HG03469 (cell line): ENCODE results near the gene POLR1H.

ENCODE experiments used
- ATAC-seq: cut with Tn5 transposase; IDR thresholded peaks from one replicate; pipeline ENCODE4 v1.9.1; 2021; ENCODE audit warnings: mild to moderate bottlenecking, moderate library complexity, moderate number of reproducible peaks; ENCODE audit not compliant: unreplicated experiment

Gene POLR1H

DNA sequence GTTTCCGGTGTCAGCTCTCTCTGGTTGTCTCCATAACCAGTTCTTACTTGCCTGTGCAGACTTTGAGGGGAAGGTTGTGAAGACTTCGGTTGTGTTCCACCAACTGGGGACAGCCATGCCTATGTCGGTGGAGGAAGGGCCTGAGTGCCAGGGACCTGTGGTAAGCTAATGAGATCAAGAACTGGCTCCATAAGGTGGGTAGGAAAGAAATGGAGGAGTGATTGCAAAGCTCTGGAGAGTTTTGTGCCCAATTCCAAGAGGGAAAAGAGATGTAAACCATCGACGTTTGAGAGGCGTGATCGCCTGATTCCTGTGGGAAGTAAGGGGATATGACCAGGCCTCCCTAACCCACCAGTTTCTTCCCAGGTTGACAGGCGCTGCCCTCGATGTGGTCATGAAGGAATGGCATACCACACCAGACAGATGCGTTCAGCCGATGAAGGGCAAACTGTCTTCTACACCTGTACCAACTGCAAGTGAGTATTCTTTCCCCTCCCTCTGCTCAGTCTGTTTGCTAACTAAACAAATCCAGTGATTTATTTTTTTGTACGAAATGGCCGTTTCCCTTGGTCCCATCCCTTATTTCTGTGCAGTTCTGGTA, 893 bp downstream of the POLR1H start:
- no peak for ATAC-seq

DNA sequence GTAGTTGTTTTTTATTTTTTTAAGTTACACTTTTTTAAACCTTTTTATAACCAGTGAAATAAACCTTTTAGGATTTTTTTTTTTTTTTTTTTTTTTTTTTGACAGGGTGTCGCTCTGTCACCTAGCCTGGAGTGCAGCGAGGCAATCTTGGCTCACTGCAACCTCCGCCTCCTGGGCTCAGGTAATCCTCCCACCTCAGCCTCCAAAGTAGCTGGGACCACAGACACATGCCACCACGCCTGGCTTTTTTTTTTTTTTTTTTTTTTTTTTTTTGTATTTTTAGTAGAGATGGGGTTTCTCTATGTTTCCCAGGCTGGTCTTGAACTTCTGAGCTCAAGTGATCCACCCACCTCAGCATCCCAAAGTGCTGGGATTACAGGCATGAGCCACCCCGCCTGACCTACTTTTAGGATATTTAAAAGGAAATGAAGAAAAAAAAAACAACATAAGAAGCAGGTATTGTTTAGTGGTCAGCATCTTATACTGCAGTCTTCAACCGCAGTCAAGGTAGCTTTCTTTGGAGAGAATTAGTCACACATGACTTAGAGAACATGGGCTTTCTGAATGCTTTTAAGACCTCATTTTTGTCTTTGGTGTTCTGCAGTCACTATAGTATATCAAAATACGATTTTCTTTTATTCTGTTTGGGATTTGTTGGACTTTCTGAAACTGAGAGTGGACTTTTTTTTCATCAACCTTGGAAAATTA, 1.6 kb downstream of the POLR1H start:
- ATAC-seq = no peak

DNA sequence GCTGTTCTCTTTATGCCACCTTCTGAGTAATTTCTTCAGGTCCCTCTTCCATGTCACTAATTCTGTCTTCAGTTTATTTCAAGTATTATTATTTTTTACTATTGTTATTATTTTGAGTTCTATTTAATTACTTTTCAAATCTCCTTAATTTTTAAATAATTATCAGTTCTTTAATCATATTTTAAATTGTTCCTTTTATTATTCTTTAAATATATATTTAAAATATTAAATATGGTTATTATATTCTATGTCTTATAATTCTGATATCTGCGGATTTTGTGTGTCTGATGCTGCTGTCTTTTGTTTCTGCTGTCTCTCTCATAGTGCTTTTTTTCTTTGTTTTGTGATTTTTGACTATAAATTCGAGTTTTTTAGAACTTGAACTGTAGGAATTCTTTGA, 2.2 kb downstream of the POLR1H start:
- no peak for ATAC-seq

DNA sequence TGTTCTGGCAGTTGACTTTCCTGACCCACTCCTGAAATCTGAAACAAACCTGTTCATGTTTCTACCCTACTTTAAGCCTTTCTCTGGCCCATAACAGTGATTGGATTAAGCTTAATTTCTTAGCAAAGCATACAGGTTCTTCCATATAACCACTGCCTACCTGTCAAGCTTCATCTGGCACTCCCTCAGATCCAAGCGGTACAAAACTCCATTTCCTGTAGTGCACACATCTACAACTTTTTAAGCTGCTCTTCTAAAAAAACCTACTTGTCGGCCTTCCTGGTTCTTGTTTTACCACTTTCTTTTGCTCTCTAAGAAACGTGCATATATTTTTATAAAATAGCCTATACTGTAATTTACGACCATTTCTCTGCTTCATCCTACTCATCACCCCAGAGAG, 5.0 kb downstream of the POLR1H start:
- no peak for ATAC-seq

DNA sequence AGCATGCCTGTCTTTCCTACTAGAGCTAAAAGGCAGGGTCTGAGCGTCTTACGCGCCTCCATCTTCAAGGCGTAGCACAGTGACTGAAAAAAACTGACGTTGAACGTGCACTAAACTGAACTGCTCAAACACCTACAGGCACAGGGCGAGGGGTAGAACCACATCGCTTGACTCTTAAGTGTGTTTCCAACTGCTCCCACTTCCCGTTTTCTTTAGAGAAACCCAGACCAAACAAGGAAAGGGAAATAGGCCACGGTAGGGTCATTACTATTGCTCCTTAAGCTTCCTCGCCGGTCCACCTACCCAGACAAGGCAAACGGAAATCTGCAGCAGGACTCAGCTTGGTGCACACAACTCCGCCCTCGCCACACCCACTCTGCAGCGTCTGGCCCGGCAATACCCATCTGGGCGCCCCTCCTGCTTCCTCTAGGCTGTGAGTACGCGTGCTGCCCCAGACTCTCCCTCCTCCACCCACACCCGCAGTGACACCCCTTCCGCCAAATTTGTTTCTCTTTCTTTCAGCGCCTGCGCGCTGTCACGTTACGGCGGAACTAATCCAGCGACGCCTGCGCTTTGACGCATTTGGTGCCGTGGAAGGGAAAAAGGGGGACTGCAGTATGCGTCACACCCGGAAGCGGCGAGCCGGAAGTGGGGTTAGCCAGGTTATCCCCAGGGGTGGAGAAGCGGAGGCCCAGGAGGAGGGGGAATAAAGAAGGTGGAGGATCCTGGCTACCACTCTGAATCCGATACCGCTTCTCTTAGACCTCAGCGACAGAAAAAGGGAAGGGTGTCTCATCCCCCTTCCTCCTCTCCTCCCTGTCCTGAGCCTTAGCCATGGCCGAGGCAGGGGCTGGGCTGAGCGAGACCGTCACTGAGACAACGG, 5.8 kb downstream of the POLR1H start, which contains the start of gene PPP1R11:
Gene PPP1R11 (plus strand): TSS at position 622 of the 883 bp plus-strand sequence. CDS start 213 bp downstream, at position 835.
- peak; percentile 67 for ATAC-seq

DNA sequence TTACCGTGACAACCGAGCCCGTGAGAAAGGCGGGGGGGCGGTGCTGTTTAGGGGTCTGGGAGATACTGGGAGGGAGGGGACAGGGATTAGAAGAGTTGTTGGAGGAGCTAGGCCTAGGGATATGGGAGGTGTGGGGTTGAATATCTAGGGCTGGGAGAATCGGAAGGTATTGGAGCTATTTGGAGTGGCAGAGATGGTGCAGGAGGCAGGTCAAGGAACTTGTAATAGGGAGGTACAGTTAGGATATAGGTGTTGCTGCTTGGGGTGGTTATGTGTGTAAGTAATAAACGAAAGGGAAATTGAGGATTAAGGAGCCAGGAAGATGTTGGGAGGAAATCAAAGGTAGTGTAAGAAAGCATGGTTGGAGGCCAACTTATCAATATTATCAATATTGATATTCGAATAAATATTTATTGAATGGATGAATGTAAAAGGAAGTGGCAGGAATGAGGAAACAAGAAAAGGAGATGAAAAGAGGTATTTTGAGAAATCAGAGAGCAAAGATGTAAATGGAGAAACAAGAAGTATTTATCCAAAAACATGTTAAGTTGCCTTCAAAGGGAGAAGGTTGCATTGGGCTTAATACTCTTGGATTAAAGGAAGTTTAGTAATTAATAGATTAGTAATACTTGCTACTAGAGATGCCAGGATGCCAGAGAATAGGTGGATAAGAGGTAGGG, 6.5 kb downstream of the POLR1H start:
- ATAC-seq = no peak

DNA sequence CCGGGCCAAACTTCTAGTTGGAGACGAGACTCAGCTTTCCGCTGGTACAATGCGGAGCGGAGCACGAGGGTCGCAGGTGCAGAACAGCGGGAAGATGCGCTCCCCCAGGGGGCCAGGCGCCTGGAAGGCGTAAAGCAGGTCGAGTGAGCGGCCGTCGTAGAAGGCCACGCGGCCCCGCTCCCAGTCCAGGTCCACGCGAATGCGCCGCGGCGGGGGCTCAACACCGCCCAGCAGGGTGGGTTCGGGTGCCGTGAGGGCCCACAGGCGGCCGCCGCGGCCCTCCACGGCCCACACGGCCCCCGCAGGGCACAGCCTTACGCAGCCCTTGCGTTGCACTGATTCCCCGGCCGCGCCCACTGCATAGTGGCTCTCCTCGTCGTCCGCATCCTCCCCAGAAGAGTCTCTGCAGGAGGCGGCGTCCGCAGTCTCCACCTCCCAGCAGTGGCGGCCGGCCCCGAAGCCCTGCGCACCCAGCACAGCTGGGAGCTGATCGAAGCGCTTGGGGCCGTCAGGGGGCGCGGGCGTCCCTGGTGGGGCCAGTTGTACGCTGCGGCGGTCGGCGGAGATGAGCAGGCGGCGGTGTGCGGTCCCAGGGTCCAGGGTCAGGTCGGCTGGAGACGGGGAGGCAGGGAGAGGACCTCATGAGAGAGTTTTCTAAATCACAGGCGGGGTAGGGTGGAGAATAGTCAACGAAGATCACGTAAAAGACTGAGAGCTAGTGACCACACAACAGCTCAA, 10.2 kb downstream of the POLR1H start:
- ATAC-seq = no peak

DNA sequence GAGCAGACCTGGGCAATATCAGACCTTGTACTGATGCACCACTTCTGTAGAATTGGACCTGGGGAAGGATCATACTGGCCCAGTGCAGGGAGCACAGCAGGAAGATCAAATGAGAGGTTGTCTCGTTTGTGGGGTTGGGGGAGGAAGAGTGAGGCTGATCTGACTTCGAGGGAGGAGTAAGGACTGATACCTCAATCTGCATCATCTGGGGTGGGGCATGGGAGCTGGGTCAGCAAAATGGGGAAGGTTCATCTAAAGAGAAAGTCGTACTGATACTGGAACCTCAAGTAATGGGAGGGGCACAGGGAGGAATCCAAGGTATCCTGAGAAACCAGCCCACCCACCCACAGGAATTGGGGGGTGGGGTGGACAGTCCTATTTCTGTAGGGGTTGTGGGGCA, 10.8 kb downstream of the POLR1H start:
- no peak for ATAC-seq

DNA sequence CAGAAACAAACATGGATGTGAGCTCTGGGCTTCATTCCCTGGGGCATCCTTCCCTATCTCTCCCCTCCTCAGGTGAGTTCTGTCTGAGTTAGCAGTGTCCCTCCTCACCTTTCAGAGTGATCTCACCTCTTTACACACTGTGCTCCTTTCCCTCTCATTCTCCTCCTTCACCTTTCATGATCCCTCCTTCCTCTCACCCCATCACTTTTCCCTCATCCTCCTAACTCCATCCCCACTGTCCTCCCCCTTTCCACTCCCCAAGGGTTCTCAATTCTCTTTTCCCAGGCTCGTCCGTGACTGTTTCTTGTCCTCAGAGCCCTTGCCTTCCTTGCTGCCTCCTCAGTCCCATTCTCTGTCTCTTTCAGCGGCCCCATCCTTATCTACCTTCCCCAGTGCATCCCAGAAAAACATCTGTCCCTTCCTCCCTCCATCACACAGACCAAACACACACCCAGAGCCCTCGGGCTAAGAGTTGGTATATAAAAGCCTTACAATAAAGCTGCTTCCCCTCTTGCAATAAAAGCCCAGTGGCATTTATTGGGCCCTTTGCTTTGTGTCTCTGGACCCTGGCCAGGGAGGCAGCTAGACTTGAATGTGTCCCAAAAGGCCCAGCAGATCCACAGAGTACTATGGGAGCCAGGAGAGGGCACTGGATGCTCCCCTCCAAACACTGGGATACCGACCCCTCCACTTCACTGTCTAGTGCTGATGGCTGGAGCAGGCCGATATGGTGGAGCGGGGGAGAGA, 12.6 kb downstream of the POLR1H start:
- no peak for ATAC-seq

DNA sequence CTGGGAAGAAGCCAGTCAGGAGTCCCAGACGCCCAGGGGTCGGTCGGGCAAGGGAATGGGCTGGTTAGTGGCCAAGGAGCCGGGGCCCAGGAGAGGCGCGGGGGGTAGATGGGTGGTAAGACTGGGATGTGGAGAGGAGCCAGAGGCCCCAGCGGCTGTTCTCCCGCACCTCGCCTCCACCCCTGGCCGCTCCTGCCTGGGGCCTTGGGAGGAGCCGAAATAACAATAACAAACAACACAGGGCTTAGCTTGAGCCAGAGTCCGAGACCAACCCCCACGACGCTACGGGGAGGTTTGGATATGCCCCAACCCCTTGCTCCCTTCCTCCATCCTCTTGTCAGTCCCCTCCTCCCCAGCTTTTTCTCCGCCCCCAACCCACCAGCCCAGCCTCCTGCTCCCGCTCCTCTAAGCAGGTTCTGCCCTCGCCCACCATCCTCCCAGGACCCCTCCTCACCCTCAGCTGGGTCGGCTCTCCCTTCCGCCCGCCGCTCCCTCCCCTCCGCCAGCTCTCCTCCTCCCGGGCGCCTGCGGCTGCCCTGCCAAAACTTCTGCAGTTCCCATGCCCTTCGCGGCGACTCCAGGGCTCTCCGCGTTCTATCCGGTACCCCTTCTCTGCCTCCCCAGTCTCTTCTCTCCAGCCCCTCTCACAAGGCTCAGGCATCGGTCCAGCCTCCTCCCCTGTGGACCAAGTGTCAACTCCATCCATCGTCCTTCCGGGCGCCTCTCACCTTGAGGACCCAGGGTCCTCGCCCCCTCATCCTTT, 13.4 kb downstream of the POLR1H start:
- no peak for ATAC-seq

DNA sequence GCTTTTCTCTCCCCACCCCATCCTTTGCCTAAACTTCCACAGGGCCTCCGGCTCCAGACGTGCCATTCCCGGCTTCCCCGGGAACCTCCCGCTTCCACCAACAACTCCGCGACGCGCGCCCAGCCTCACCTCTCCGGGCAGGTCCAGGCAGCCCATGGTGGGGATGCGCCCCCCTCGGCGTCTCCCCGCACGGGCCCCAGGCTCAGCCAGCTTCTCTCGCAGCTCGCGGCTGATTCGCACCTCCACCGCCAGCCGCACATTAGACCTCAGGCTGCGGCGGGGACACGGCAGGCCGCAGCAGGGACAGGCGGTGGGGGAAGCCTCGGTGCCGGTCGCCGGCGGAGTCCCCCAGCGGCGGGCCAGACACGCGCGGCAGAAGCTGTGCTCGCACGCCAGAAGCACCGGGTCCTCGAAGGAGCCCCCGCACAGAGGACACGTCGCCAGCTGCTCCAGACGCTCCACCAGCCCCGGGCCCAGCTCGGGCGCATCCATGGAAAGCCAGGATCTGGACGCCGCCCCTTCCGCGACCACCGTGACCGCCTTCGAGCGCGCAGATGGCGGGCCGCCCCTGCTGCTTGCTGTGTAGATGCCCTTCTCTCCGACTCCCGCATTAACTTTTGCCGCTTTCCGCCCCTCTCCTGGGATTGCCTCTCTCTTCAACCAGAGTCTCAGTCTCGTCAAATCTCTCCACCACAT, 14.2 kb downstream of the POLR1H start, which contains the start of gene RNF39:
Gene RNF39 (minus strand): TSS at position 676 of the 696 bp plus-strand sequence. CDS start 184 bp downstream, at position 492.
- no peak for ATAC-seq

DNA sequence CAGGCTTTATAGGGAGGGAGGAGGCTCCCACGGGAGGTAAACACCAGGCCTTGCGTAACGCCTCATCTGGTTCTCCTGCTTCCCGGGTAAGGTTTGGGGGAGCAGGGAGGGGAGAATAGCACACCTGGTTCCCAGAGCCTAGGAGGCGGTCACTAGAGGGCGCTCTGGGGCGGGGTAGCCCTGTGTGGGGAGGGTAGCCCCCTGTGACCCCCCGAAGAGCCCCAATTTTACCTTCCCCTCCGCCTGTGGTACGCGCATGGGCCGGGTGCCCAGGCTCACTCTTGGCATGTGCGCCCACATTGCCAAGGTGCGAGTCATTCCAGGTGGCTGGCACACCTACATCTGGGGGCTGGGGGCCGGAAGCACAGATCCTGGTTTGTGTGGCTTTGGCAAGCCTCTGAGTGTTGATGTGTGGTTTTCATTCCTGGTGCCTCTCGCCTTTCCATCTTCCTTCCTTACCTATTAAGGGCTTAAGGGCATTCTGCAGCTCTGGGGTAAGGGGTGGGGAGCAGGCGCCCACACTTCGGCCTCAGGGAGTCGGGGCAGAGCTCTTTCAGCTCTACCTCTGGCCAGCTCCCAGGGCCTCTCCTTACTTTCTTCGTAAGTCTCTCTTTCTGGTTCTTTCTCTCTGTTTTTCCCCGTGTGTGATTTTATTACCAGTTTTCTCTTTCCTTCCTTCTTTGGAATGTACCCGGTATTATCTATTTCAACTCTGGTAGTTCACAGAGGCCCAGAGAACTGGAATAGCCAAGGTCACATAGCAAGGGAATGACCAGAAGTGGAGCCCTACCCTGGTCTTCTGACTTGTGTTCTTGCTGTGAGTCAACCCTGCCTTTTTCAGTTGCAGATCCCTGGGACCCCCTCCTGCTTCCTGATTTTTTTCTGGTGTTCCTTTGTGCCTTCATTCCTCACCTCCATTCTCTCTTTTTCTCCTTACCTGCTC, 15.0 kb downstream of the POLR1H start:
- no peak for ATAC-seq

DNA sequence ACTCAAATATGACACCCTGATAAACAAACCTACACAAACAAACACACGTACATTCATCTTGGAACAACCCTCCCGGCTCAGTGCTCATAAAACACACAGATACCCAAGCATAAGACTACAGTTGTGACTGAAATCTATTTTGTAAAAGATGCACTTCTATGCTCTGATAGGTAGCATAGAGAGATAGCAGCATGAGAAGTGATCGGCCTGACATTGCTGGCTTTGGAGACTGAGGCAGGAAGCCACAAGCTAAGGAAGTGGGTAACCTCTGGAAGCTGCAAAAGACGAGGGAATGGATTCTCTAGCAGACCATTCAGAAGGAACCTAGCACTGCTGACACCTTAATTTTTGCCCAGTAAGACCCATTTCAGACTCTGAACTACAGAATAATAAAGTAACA, 16.2 kb downstream of the POLR1H start:
- no peak for ATAC-seq

DNA sequence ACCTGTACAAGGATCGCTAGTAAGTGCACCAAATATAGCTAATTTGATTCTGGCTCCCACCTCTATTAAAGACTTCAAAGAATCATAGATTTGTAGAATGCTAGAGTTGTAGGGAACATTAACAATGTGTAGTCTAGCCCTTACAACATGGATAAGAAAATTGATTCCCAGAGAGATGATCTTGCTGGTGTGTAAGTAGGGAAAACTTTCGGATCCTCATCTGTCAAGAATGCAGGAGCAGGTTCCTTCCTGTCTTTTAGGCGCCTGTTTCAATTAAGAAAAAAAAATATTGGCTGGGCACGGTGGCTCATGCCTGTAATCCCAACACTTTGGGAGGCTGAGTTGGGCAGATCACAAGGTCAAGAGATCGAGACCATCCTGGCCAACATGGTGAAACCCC, 26.8 kb downstream of the POLR1H start:
- ATAC-seq = no peak

DNA sequence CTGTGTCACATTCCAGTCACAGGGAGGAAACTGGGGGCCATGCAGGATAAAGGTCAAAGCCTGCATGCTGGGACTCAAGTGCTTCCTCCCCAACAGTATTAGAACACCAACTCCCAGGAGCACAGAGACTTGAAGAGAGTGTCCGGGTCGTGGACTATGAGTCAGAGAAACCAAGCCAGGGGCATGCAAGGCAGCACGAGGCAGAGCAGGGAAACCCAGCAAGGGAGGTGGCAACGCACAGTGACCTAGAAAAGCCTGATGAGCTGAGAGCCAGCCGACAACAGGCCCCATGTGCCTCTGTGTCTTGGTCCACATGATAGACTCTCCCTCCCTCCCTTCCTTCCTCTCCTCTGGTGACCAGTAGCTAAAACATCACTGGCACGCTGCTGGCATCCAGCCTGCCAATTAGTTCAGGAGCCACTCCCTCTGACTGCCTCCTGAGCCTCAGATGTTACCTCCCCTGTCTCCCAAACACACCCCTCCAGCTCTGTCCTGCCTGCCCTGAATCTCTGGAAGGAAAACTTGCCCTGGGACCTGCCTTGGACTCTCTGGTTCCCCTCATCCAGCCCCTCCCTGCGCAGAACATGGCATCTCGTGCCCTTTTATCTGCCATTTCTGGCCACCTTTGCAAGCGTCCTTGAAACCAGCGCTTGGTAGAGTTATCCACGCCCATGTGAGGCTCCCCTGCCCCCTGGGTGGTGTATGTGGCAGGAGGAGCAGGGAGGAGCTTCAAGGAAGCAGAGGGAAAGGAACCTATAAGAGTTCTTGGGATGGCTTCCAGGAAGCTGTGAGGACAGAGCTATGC, 30.7 kb downstream of the POLR1H start:
- ATAC-seq = no peak

DNA sequence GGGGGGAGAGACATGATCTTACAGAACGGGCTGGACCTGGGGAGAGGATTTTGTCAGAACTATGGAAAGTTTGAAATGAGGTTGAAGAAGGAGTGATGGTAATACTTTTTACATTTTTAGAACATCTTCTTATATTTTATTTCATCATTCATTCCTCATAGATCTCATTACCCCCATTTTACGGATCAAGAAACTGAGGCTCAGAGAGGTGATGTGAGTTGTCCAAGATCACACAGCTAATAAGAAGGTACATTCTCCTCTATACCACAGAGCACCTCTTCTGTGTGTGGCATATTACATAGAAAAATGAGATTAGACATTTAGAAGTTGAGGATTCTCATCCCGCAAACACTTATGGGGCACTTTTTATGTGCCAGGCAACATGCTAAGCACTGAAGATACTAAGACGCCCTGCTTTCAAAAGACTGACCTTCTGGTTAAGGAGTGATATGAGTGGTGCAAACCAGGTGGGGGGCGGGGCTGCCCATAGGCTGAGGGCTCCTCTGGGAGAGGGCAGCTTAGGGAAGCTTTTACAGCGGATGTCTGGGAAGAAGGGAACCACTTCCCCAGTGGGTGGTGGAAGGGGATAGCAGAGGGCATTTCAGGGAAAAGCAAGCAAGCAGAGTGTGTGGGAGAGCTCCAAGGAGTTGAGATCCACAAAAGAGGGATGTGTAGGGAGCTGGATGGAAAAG, 31.9 kb downstream of the POLR1H start:
- no peak for ATAC-seq
